ENCODE results near the gene SLC24A4.

The SLC24A4 gene

DNA sequence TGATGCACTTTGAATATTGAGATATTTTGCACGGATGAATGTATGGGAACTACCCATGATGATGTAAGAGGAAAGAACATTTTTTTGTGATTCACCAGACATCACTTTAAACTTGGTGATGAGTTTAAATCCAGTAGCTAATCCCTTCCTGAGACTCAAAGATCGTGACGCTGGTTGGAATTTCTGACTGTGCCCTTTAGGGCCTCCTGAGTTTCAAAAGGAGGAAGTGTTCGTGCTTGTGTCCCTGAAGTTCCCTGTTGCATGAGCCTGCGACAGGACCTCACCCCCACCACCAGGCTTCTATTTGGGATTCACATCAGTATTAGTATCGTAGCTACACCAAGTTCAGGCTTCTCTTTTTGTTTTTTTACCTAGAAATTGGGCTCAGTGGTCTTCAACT is 172.1 kb downstream of the SLC24A4 start:
- peak; percentile 65 to 73 for DNase-seq (ENCODE audit: low read depth in 1 of 2, low spot score in 1 of 2)
- Histone ChIP-seq H3K4me3 (replicated peaks; ENCODE audit: insufficient read depth, low read length) (no peak overlapping the region), H3K27me3 (ENCODE audit: insufficient read depth, poor library complexity, severe bottlenecking) (no peaks in the 10 kb centered on the region), H3K27ac (replicated peaks) (peak overlapping the region; percentile 57)
- TF ChIP-seq, protein P1, sequence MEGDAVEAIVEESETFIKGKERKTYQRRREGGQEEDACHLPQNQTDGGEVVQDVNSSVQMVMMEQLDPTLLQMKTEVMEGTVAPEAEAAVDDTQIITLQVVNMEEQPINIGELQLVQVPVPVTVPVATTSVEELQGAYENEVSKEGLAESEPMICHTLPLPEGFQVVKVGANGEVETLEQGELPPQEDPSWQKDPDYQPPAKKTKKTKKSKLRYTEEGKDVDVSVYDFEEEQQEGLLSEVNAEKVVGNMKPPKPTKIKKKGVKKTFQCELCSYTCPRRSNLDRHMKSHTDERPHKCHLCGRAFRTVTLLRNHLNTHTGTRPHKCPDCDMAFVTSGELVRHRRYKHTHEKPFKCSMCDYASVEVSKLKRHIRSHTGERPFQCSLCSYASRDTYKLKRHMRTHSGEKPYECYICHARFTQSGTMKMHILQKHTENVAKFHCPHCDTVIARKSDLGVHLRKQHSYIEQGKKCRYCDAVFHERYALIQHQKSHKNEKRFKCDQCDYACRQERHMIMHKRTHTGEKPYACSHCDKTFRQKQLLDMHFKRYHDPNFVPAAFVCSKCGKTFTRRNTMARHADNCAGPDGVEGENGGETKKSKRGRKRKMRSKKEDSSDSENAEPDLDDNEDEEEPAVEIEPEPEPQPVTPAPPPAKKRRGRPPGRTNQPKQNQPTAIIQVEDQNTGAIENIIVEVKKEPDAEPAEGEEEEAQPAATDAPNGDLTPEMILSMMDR (IDR thresholded peaks at IDR 0.05; ENCODE audit: insufficient read depth, low read length): no peak
- TF ChIP-seq POLR2AphosphoS5 (IDR thresholded peaks at IDR 0.05; ENCODE audit: low read depth) (no peak), GABPA (IDR thresholded peaks at IDR 0.05; ENCODE audit: low read depth) (no peak), SPI1 (IDR thresholded peaks at IDR 0.05; ENCODE audit: borderline replicate concordance, low read depth) (peak; percentile 95)
- TF ChIP-seq, protein P2, sequence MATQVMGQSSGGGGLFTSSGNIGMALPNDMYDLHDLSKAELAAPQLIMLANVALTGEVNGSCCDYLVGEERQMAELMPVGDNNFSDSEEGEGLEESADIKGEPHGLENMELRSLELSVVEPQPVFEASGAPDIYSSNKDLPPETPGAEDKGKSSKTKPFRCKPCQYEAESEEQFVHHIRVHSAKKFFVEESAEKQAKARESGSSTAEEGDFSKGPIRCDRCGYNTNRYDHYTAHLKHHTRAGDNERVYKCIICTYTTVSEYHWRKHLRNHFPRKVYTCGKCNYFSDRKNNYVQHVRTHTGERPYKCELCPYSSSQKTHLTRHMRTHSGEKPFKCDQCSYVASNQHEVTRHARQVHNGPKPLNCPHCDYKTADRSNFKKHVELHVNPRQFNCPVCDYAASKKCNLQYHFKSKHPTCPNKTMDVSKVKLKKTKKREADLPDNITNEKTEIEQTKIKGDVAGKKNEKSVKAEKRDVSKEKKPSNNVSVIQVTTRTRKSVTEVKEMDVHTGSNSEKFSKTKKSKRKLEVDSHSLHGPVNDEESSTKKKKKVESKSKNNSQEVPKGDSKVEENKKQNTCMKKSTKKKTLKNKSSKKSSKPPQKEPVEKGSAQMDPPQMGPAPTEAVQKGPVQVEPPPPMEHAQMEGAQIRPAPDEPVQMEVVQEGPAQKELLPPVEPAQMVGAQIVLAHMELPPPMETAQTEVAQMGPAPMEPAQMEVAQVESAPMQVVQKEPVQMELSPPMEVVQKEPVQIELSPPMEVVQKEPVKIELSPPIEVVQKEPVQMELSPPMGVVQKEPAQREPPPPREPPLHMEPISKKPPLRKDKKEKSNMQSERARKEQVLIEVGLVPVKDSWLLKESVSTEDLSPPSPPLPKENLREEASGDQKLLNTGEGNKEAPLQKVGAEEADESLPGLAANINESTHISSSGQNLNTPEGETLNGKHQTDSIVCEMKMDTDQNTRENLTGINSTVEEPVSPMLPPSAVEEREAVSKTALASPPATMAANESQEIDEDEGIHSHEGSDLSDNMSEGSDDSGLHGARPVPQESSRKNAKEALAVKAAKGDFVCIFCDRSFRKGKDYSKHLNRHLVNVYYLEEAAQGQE (IDR thresholded peaks at IDR 0.05; ENCODE audit: insufficient replicate concordance, low read depth): no peak

DNA sequence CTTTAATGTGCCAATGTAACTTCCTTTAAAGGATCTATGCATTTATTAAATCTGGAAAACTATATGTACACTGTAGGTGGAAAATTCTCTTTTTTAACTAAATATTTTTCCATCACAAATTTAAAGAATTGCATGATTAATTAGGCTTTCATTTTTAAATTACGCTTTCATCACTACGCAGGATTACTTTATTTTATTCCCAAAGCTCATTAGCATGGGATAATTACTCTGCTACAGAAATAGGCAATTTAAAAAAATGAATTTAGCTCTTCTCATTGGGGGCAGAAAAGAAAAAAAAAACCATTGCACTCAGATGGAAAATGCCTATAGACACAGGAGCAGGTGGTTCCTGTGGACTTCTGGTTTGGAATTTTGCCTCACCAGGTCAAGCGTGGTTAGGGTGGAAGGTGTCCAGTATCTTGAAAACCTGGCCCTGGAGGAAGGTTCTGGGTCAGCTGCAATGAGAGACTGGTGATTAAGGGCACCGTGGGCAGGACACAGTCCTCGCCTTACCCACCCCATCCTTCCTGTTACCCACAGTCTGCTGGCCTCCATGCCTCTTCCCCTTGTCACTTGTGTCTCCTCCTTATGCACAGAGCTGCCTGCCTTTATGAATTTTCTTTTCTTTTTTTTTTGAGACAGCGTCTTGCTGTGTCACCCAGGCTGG is 173.4 kb downstream of the SLC24A4 start:
- Histone ChIP-seq H3K4me3 (replicated peaks; ENCODE audit: insufficient read depth, low read length) (no peak overlapping the region), H3K27ac (replicated peaks) (no peak overlapping the region), H3K27me3 (ENCODE audit: insufficient read depth, poor library complexity, severe bottlenecking) (no peaks in the 10 kb centered on the region)
- TF ChIP-seq SPI1 (IDR thresholded peaks at IDR 0.05; ENCODE audit: borderline replicate concordance, low read depth) (no peak), POLR2AphosphoS5 (IDR thresholded peaks at IDR 0.05; ENCODE audit: low read depth) (no peak), GABPA (IDR thresholded peaks at IDR 0.05; ENCODE audit: low read depth) (no peak)
- TF ChIP-seq, protein P2 (IDR thresholded peaks at IDR 0.05; ENCODE audit: insufficient replicate concordance, low read depth): no peak
- TF ChIP-seq, protein P1 (IDR thresholded peaks at IDR 0.05; ENCODE audit: insufficient read depth, low read length): no peak
- DNase-seq (ENCODE audit: low read depth in 1 of 2, low spot score in 1 of 2): no peak

DNA sequence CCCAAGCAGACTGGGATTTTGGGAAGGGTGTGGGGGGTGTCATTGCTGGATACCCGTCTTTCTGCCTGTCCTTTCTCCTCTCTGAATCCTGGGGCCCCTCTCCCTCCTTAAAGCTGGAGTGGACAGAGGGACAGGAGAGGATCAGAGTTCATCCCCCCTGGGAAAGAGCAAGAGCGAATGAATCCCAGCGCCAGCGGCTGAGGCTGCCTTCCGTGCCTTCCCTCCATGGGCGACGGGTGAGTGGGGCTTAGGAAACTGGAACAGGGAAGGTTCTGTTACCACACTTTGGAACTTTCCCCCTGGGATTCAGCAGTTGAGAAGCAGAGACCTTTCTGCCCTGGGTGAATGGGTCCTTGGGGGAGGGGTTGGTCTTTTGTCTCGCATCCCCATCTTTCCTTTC is 174.4 kb downstream of the SLC24A4 start:
- no peak overlapping the region for H3K4me3 ChIP-seq (replicated peaks; ENCODE audit: insufficient read depth, low read length)
- no peak overlapping the region for H3K27ac ChIP-seq (replicated peaks)
- no peaks in the 10 kb centered on the region for H3K27me3 ChIP-seq (ENCODE audit: insufficient read depth, poor library complexity, severe bottlenecking)
- TF ChIP-seq SPI1 (IDR thresholded peaks at IDR 0.05; ENCODE audit: borderline replicate concordance, low read depth) (no peak), POLR2AphosphoS5 (IDR thresholded peaks at IDR 0.05; ENCODE audit: low read depth) (no peak), GABPA (IDR thresholded peaks at IDR 0.05; ENCODE audit: low read depth) (no peak)
- TF ChIP-seq, protein P1 (IDR thresholded peaks at IDR 0.05; ENCODE audit: insufficient read depth, low read length): no peak
- TF ChIP-seq, protein P2 (IDR thresholded peaks at IDR 0.05; ENCODE audit: insufficient replicate concordance, low read depth): no peak
- no peak for DNase-seq (ENCODE audit: low read depth in 1 of 2, low spot score in 1 of 2)
